IPS-15b (cell line): ENCODE results near the gene RBM38.
"Not testable (repeated sequence)": the region's sequence is repeated elsewhere in the genome, so short reads cannot be mapped to it uniquely, and the experiment has no call there.

Experiments
- H3K27me3 ChIP-seq: one replicate; pipeline ENCODE4 v1.6.1; 2013; ENCODE audit warnings: low read length; ENCODE audit not compliant: control insufficient read depth, insufficient read depth
- H3K36me3 ChIP-seq: one replicate; pipeline ENCODE4 v1.6.1; 2013; ENCODE audit warnings: low read length; ENCODE audit not compliant: control insufficient read depth, insufficient read depth
- H3K4me1 ChIP-seq: one replicate; pipeline ENCODE4 v1.6.1; 2013; ENCODE audit warnings: mild to moderate bottlenecking, low read length; ENCODE audit not compliant: control insufficient read depth, insufficient read depth
- H3K4me3 ChIP-seq: one replicate; pipeline ENCODE4 v1.5.1; 2013; ENCODE audit warnings: low read depth, low read length
- H3K9ac ChIP-seq: one replicate; pipeline ENCODE4 v1.6.1; 2013; ENCODE audit warnings: low read depth, mild to moderate bottlenecking, low read length
- H3K9me3 ChIP-seq: one replicate; pipeline ENCODE4 v1.6.1; 2013; ENCODE audit warnings: mild to moderate bottlenecking, low read length; ENCODE audit not compliant: control insufficient read depth, insufficient read depth

Gene RBM38

DNA sequence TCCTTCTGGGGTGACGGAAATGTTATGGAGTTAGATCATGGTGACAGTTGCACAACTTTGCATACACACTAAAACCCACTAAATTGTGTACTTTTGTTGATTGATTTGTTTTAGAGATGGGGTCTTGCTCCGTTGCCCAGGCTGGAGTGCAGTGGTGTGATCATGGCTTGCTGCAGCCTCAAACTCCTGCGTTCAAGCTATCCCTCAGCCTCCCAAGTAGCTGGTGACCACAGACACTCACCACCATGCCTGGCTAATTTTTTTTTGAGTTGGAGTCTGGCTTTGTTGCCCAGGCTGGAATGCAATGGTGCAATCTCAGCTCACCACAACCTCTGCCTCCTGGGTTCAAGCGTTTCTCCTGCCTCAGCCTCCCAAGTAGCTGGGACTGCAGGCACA is 39.0 kb downstream of the RBM38 start:
- H3K9ac ChIP-seq, H3K9me3 ChIP-seq, H3K4me3 ChIP-seq, H3K36me3 ChIP-seq, H3K27me3 ChIP-seq, H3K4me1 ChIP-seq: not testable (repeated sequence)

- Histone ChIP-seq H3K4me1 (no peaks in the 10 kb centered on the region), H3K4me3 (no peak overlapping the region), H3K27me3 (no peaks in the 10 kb centered on the region), H3K36me3 (no peaks in the 10 kb centered on the region), H3K9ac (no peak overlapping the region), H3K9me3 (no peaks in the 10 kb centered on the region)
These were observed 40.3 kb downstream of the RBM38 start for GRCh38 chr20:57431539-57431835.

DNA sequence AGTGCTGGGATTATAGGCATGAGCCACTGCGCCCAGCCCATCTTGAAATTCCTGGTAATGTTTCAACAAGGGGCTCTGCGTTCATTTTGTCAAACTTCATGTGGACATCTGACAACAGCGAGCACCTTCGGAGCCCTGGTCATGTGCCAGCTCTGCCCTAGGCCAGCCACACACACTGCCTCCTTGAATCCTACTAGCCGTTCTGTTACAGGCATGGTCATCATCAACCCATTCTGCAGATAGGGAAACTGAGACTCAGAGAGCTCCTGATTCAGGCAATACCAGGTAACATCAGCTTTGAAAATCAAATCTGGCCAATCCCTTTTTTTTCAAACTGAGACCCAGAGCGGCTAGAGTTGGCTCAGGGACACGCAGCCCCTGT is 41.3 kb downstream of the RBM38 start:
- H3K27me3 ChIP-seq: no peaks in the 10 kb centered on the region
- H3K9ac ChIP-seq: no peak overlapping the region
- H3K4me1 ChIP-seq: no peaks in the 10 kb centered on the region
- no peak overlapping the region for H3K4me3 ChIP-seq
- no peaks in the 10 kb centered on the region for H3K36me3 ChIP-seq
- no peaks in the 10 kb centered on the region for H3K9me3 ChIP-seq

GRCh38 chr20:57432862-57433491 is 41.8 kb downstream of the RBM38 start:
- Histone ChIP-seq H3K9me3 (no peaks in the 10 kb centered on the region), H3K9ac (no peak overlapping the region), H3K4me3 (no peak overlapping the region), H3K36me3 (no peaks in the 10 kb centered on the region), H3K27me3 (no peaks in the 10 kb centered on the region), H3K4me1 (no peaks in the 10 kb centered on the region)

- Histone ChIP-seq H3K9ac (no peak overlapping the region), H3K9me3 (no peaks in the 10 kb centered on the region), H3K4me3 (no peak overlapping the region), H3K27me3 (no peaks in the 10 kb centered on the region), H3K36me3 (no peaks in the 10 kb centered on the region), H3K4me1 (no peaks in the 10 kb centered on the region)
These were observed 42.6 kb downstream of the RBM38 start for GRCh38 chr20:57433657-57434389.

DNA sequence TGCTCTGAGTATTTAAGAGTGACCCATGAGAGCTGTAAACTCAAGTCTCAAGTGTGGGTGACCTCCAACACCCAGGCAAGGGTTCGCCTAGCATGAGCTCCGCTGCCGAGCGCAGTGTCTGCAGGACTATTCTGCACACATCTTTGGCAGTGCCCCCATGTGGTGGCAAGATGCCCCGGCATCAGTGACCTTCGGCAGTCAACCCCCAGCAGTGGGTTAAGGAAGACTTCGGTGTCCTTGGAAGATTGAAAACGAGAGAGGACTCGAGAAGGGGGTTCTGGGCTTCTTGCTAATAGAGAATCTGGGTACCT is 43.1 kb downstream of the RBM38 start:
- no peak overlapping the region for H3K9ac ChIP-seq
- no peaks in the 10 kb centered on the region for H3K4me1 ChIP-seq
- H3K27me3 ChIP-seq: no peaks in the 10 kb centered on the region
- no peaks in the 10 kb centered on the region for H3K36me3 ChIP-seq
- no peak overlapping the region for H3K4me3 ChIP-seq
- no peaks in the 10 kb centered on the region for H3K9me3 ChIP-seq

DNA sequence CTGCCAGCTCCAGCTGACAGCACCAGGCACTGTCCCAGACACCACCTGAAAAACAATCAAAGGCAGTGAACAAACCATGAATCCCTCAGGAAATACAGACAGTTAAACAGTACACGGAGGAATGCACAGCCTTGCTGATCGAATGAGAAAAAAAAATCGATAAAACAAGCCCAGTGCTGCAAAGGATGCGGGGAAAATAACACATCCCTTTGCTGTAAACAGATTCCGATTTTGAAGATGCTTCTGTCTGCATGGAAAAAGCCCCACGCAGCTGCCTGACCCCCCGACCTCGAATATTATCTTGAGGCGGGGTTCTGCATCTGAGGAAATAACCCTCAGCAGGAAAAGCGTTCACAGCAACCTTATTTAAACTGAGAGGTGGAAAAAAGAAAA is 43.9 kb downstream of the RBM38 start:
- no peaks in the 10 kb centered on the region for H3K36me3 ChIP-seq
- H3K4me1 ChIP-seq: no peaks in the 10 kb centered on the region
- no peak overlapping the region for H3K9ac ChIP-seq
- H3K4me3 ChIP-seq: no peak overlapping the region
- H3K9me3 ChIP-seq: no peaks in the 10 kb centered on the region
- H3K27me3 ChIP-seq: no peaks in the 10 kb centered on the region

- H3K27me3 ChIP-seq: no peaks in the 10 kb centered on the region
- no peaks in the 10 kb centered on the region for H3K9me3 ChIP-seq
- H3K4me3 ChIP-seq: no peak overlapping the region
- no peaks in the 10 kb centered on the region for H3K4me1 ChIP-seq
- H3K36me3 ChIP-seq: no peaks in the 10 kb centered on the region
- H3K9ac ChIP-seq: no peak overlapping the region
These were observed 44.5 kb downstream of the RBM38 start for GRCh38 chr20:57435498-57436222.

GRCh38 chr20:57436223-57436545 is 45.0 kb downstream of the RBM38 start:
- H3K9me3 ChIP-seq: no peaks in the 10 kb centered on the region
- no peak overlapping the region for H3K9ac ChIP-seq
- no peak overlapping the region for H3K4me3 ChIP-seq
- no peaks in the 10 kb centered on the region for H3K4me1 ChIP-seq
- no peaks in the 10 kb centered on the region for H3K27me3 ChIP-seq
- H3K36me3 ChIP-seq: no peaks in the 10 kb centered on the region

- no peaks in the 10 kb centered on the region for H3K36me3 ChIP-seq
These were observed 46.1 kb downstream of the RBM38 start for GRCh38 chr20:57437267-57437666.

DNA sequence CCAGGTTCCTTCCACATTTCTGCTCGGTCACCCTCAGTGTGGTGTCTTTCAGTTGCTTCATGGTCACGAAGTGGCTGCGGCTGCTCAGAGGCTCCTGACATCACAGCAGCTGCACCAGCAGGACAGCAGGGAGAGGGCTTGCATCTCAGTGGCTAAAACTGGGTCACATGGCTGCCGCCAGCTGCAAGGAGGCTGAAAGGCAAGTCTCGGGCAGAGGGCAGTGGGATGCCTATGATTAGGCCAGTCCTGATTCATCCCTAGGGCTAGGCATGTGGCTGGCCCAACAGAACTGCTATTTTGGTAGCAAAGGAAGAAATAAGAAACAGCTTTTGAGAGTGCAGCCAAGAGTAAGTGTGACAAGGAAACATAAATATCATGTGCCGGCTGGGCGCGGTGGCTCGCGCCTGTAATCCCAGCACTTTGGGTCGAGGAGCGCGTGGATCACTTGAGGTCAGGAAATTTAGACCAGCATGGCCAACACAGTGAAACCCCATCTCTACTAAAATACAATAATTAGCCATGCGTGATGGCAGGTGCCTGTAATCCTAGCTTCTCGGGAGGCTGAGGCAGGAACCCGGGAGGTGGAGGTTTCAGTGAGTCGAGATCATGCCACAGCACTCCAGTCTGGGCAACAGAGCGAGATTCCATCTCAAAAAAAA is 46.6 kb downstream of the RBM38 start:
- Histone ChIP-seq H3K9ac (no peak overlapping the region), H3K4me1 (no peaks in the 10 kb centered on the region), H3K27me3 (no peaks in the 10 kb centered on the region), H3K9me3 (no peaks in the 10 kb centered on the region), H3K36me3 (no peaks in the 10 kb centered on the region), H3K4me3 (no peak overlapping the region)

More at GRCh38 chr20:57437267-57437666, 46.1 kb downstream of the RBM38 start:
- Histone ChIP-seq H3K9me3 (no peaks in the 10 kb centered on the region), H3K4me1 (no peaks in the 10 kb centered on the region), H3K4me3 (no peak overlapping the region), H3K9ac (no peak overlapping the region), H3K27me3 (no peaks in the 10 kb centered on the region)

GRCh38 chr20:57438552-57438951 is 47.4 kb downstream of the RBM38 start:
- H3K9ac ChIP-seq: no peak overlapping the region
- H3K9me3 ChIP-seq: no peaks in the 10 kb centered on the region
- H3K27me3 ChIP-seq: no peaks in the 10 kb centered on the region
- H3K36me3 ChIP-seq: no peaks in the 10 kb centered on the region
- no peaks in the 10 kb centered on the region for H3K4me1 ChIP-seq
- no peak overlapping the region for H3K4me3 ChIP-seq
